HEK293T (cell line): ENCODE results near the gene PITPNM3.

Experiments used
- ELF4 ChIP-seq: fragments of 450-650 bp; IDR thresholded peaks from 2 replicates; pipeline ENCODE4 v1.6.1; 2017; ENCODE audit warnings: antibody characterized with exemption
- FOXA1 ChIP-seq: fragments of 450-650 bp; IDR thresholded peaks from 2 replicates; pipeline ENCODE4 v1.6.1; 2016; ENCODE audit warnings: mild to moderate bottlenecking
- FOXK2 ChIP-seq: fragments of 450-650 bp; IDR thresholded peaks from 2 replicates; pipeline ENCODE4 v1.6.1; 2016; ENCODE audit warnings: mild to moderate bottlenecking
- LEF1 ChIP-seq: fragments of 450-650 bp; IDR thresholded peaks from 2 replicates; pipeline ENCODE4 v1.6.1; 2017; ENCODE audit warnings: mild to moderate bottlenecking, borderline replicate concordance
- SP1 ChIP-seq: fragments of 450-650 bp; IDR thresholded peaks from 2 replicates; pipeline ENCODE4 v1.6.1; 2017
- SUZ12 ChIP-seq: fragments of 450-650 bp; IDR thresholded peaks from 2 replicates; pipeline ENCODE4 v1.6.1; 2016; ENCODE audit warnings: mild to moderate bottlenecking
- TARDBP ChIP-seq: fragments of 450-650 bp; IDR thresholded peaks from 2 replicates; pipeline ENCODE4 v1.6.1; 2016

- TF ChIP-seq FOXK2: no peak
- no peak for TF ChIP-seq ELF4
- TF ChIP-seq FOXA1: no peak
- no peak for TF ChIP-seq SUZ12
- no peak for TF ChIP-seq LEF1
- TF ChIP-seq SP1: no peak
- TF ChIP-seq TARDBP: no peak
These were observed 9.0 kb downstream of the PITPNM3 start for GRCh38 chr17:6547336-6547735.
